ENCODE data around the gene CABLES1.

Gene CABLES1

DNA sequence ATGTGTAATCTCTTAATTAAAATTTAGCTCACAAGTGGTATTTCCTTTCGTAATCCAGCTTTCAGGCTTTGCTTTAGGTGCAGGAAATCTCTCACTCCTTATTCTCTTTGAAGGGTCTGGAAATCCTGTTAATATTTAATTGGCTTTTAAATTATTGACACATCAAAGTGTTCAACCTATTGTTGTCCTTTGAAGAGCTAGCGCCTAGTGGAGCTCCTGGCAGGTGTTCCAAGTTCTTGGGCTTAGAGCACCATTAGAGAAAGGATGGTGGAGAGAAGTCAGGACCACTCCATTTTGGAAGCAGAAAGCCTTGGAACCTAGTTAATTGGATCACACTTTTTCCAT is 92.4 kb downstream of the CABLES1 start:
- no peaks in the 10 kb centered on the region for H3K27me3 ChIP-seq (ENCODE audit: control insufficient read depth in 3 of 3, insufficient read depth in 3 of 3, low read depth in 1 of 3, low read length in 3 of 3)
- H3K27ac ChIP-seq (replicated peaks; ENCODE audit: low read length): no peak overlapping the region
- no peak overlapping the region for H4K8ac ChIP-seq (ENCODE audit: low read depth, low read length)
- no peak overlapping the region for H2BK120ac ChIP-seq (ENCODE audit: low read depth, low read length)
- H3K79me1 ChIP-seq (ENCODE audit: low read depth, low read length): no peaks in the 10 kb centered on the region
- no peak overlapping the region for H3K4ac ChIP-seq (ENCODE audit: low read length)
- H2AK5ac ChIP-seq (ENCODE audit: low read depth, low read length): no peak overlapping the region
- no peak overlapping the region for H3K14ac ChIP-seq (ENCODE audit: low read length)
- peaks cover 0 to 4% of the 10 kb centered on the region in 2 donors for H3K9me3 ChIP-seq (replicated peaks in 1 of 2; ENCODE audit: control insufficient read depth in 2 of 2, insufficient read depth in 1 of 2, low read depth in 1 of 2, low read length in 2 of 2)
- peaks cover 0 to 10% of the 10 kb centered on the region in 2 donors for H3K4me1 ChIP-seq (ENCODE audit: control insufficient read depth in 2 of 2, insufficient read depth in 1 of 2, low read depth in 1 of 2, low read length in 2 of 2)
- no peaks in the 10 kb centered on the region for H3K36me3 ChIP-seq (replicated peaks in 1 of 2; ENCODE audit: control insufficient read depth in 2 of 2, insufficient read depth in 2 of 2, low read length in 2 of 2)
- H2AFZ ChIP-seq (ENCODE audit: low read length): no peak overlapping the region
- H2BK5ac ChIP-seq (ENCODE audit: low read length): no peak overlapping the region
- no peak overlapping the region for H3K23ac ChIP-seq (ENCODE audit: low read depth, low read length, poor library complexity)
- no peak overlapping the region for H3K9ac ChIP-seq (ENCODE audit: low read depth, low read length, poor library complexity)
- no peak overlapping the region for H2BK15ac ChIP-seq (ENCODE audit: low read length)
- no peak overlapping the region for H3K4me2 ChIP-seq (ENCODE audit: insufficient read depth, low read length, poor library complexity, severe bottlenecking)
- no peak for DNase-seq (ENCODE audit: low spot score)
- WGBS, 2 donors (ENCODE audit: extremely low coverage in 2 of 2, insufficient read length in 2 of 2, insufficient replicate concordance in 1 of 2): no CpG with 5 or more reads among the region's 2 CpGs
- H4K91ac ChIP-seq (ENCODE audit: low read depth, low read length, poor library complexity): no peak overlapping the region
- H3K18ac ChIP-seq (ENCODE audit: low read length): no peak overlapping the region
- H2BK12ac ChIP-seq (ENCODE audit: low read length): no peak overlapping the region
- no peak overlapping the region for H3K4me3 ChIP-seq (ENCODE audit: low read length in 2 of 2)

DNA sequence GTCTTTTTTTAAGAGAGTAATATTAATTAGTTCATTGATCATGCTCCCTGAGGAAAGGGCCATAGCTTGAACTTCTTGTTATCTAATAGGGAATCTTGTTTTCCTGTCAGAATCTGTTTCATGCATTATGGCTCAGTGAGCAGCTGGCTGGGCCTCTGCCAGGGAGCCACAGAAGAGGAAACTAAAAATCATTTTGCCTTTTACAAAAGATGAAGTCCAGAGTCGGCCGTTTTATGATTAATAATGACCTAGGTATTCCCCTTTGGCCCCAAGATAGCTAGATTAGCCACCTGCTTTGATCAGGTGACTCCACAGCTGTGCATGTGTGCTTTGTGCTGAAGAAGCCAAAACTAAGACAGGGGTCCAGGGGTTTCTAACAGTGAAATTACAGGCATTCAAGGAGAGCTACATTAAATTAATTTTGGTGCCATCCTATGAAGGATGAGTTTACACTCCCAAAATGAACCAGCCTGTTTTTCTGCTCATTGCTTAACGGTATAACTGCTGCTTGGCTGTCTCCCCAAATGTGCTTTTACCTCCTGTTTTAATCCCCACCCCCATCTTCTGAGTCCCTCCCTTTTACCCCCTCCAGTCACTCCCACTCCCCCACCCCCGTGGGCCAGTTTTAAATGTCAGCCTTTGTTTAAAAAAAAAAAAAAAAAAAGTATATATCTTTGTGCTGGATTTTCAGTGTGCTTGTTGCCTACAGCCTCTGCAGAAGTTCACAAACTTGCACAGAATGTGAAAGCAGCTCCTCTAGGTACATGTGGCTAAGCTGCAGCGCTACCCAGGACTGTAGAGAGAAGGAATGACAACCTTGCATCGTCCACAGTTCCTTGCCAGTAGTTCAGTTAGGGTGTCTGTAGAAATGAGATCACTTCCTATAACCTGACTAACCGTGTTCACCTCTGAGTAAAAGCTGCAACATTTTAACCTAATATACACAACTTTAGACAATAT is 93.1 kb downstream of the CABLES1 start:
- H2BK15ac ChIP-seq (ENCODE audit: low read length): no peak overlapping the region
- no peak overlapping the region for H3K27ac ChIP-seq (replicated peaks; ENCODE audit: low read length)
- H3K14ac ChIP-seq (ENCODE audit: low read length): no peak overlapping the region
- no peak overlapping the region for H3K4me3 ChIP-seq (ENCODE audit: low read length in 2 of 2)
- no CpG with 5 or more reads among the region's 7 CpGs for WGBS, 2 donors (ENCODE audit: extremely low coverage in 2 of 2, insufficient read length in 2 of 2, insufficient replicate concordance in 1 of 2)
- H4K8ac ChIP-seq (ENCODE audit: low read depth, low read length): no peak overlapping the region
- no peak overlapping the region for H2AK5ac ChIP-seq (ENCODE audit: low read depth, low read length)
- H3K36me3 ChIP-seq (replicated peaks in 1 of 2; ENCODE audit: control insufficient read depth in 2 of 2, insufficient read depth in 2 of 2, low read length in 2 of 2): no peaks in the 10 kb centered on the region
- no peaks in the 10 kb centered on the region for H3K27me3 ChIP-seq (ENCODE audit: control insufficient read depth in 3 of 3, insufficient read depth in 3 of 3, low read depth in 1 of 3, low read length in 3 of 3)
- no peak overlapping the region for H4K91ac ChIP-seq (ENCODE audit: low read depth, low read length, poor library complexity)
- H2BK120ac ChIP-seq (ENCODE audit: low read depth, low read length): no peak overlapping the region
- H3K9ac ChIP-seq (ENCODE audit: low read depth, low read length, poor library complexity): no peak overlapping the region
- no peaks in the 10 kb centered on the region for H3K79me1 ChIP-seq (ENCODE audit: low read depth, low read length)
- no peak overlapping the region for H2BK5ac ChIP-seq (ENCODE audit: low read length)
- H2BK12ac ChIP-seq (ENCODE audit: low read length): no peak overlapping the region
- no peak overlapping the region for H3K18ac ChIP-seq (ENCODE audit: low read length)
- H2AFZ ChIP-seq (ENCODE audit: low read length): no peak overlapping the region
- H3K4ac ChIP-seq (ENCODE audit: low read length): no peak overlapping the region
- H3K23ac ChIP-seq (ENCODE audit: low read depth, low read length, poor library complexity): no peak overlapping the region
- H3K9me3 ChIP-seq (replicated peaks in 1 of 2; ENCODE audit: control insufficient read depth in 2 of 2, insufficient read depth in 1 of 2, low read depth in 1 of 2, low read length in 2 of 2): peaks cover 0 to 4% of the 10 kb centered on the region in 2 donors
- no peak overlapping the region for H3K4me2 ChIP-seq (ENCODE audit: insufficient read depth, low read length, poor library complexity, severe bottlenecking)
- peaks cover 0 to 10% of the 10 kb centered on the region in 2 donors for H3K4me1 ChIP-seq (ENCODE audit: control insufficient read depth in 2 of 2, insufficient read depth in 1 of 2, low read depth in 1 of 2, low read length in 2 of 2)
- DNase-seq (ENCODE audit: low spot score): no peak

DNA sequence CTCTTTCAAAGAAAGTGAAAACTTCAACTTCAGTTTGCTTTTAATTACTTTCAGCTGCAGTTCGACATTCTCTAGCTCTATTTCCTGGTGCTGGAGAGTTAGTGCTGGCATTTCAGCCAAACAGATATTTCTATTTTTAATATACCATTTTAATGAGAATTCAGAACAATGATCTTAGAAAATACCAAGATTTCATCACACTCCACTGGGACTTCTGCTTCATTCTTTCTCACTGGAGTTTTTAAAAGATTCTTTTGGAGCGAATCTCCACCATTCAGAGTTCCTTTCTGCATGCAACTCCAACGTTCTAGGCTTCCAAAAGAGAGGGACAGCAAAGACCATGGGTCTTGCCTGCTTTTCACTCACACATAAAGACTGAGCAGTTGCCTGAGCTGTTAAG is 94.2 kb downstream of the CABLES1 start:
- H3K4ac ChIP-seq (ENCODE audit: low read length): no peak overlapping the region
- H2AFZ ChIP-seq (ENCODE audit: low read length): no peak overlapping the region
- no peak overlapping the region for H3K4me3 ChIP-seq (ENCODE audit: low read length in 2 of 2)
- no peak overlapping the region for H3K18ac ChIP-seq (ENCODE audit: low read length)
- H2BK5ac ChIP-seq (ENCODE audit: low read length): no peak overlapping the region
- H3K36me3 ChIP-seq (replicated peaks in 1 of 2; ENCODE audit: control insufficient read depth in 2 of 2, insufficient read depth in 2 of 2, low read length in 2 of 2): no peaks in the 10 kb centered on the region
- DNase-seq (ENCODE audit: low spot score): no peak
- H4K8ac ChIP-seq (ENCODE audit: low read depth, low read length): no peak overlapping the region
- no peak overlapping the region for H4K91ac ChIP-seq (ENCODE audit: low read depth, low read length, poor library complexity)
- no peak overlapping the region for H3K14ac ChIP-seq (ENCODE audit: low read length)
- H3K27ac ChIP-seq (replicated peaks; ENCODE audit: low read length): no peak overlapping the region
- no peaks in the 10 kb centered on the region for H3K27me3 ChIP-seq (ENCODE audit: control insufficient read depth in 3 of 3, insufficient read depth in 3 of 3, low read depth in 1 of 3, low read length in 3 of 3)
- no peak overlapping the region for H3K23ac ChIP-seq (ENCODE audit: low read depth, low read length, poor library complexity)
- no peak overlapping the region for H2BK120ac ChIP-seq (ENCODE audit: low read depth, low read length)
- no CpG with 5 or more reads among the region's 3 CpGs for WGBS, 2 donors (ENCODE audit: extremely low coverage in 2 of 2, insufficient read length in 2 of 2, insufficient replicate concordance in 1 of 2)
- H3K79me1 ChIP-seq (ENCODE audit: low read depth, low read length): no peaks in the 10 kb centered on the region
- H2BK12ac ChIP-seq (ENCODE audit: low read length): no peak overlapping the region
- H2AK5ac ChIP-seq (ENCODE audit: low read depth, low read length): no peak overlapping the region
- no peak overlapping the region for H2BK15ac ChIP-seq (ENCODE audit: low read length)
- peaks cover 0 to 10% of the 10 kb centered on the region in 2 donors for H3K4me1 ChIP-seq (ENCODE audit: control insufficient read depth in 2 of 2, insufficient read depth in 1 of 2, low read depth in 1 of 2, low read length in 2 of 2)
- H3K4me2 ChIP-seq (ENCODE audit: insufficient read depth, low read length, poor library complexity, severe bottlenecking): no peak overlapping the region
- H3K9me3 ChIP-seq (replicated peaks in 1 of 2; ENCODE audit: control insufficient read depth in 2 of 2, insufficient read depth in 1 of 2, low read depth in 1 of 2, low read length in 2 of 2): peaks cover 0 to 4% of the 10 kb centered on the region in 2 donors
- H3K9ac ChIP-seq (ENCODE audit: low read depth, low read length, poor library complexity): no peak overlapping the region

GRCh38 chr18:23230686-23231085 is 95.4 kb downstream of the CABLES1 start:
- Histone ChIP-seq H2BK15ac (ENCODE audit: low read length) (no peak overlapping the region), H3K4me2 (ENCODE audit: insufficient read depth, low read length, poor library complexity, severe bottlenecking) (no peak overlapping the region), H2AFZ (ENCODE audit: low read length) (no peak overlapping the region), H3K9me3 (replicated peaks in 1 of 2; ENCODE audit: control insufficient read depth in 2 of 2, insufficient read depth in 1 of 2, low read depth in 1 of 2, low read length in 2 of 2) (peaks cover 0 to 4% of the 10 kb centered on the region in 2 donors), H2AK5ac (ENCODE audit: low read depth, low read length) (no peak overlapping the region), H4K91ac (ENCODE audit: low read depth, low read length, poor library complexity) (no peak overlapping the region), H3K18ac (ENCODE audit: low read length) (no peak overlapping the region), H3K4ac (ENCODE audit: low read length) (no peak overlapping the region), H3K36me3 (replicated peaks in 1 of 2; ENCODE audit: control insufficient read depth in 2 of 2, insufficient read depth in 2 of 2, low read length in 2 of 2) (no peaks in the 10 kb centered on the region), H3K9ac (ENCODE audit: low read depth, low read length, poor library complexity) (no peak overlapping the region), H2BK12ac (ENCODE audit: low read length) (no peak overlapping the region), H2BK5ac (ENCODE audit: low read length) (no peak overlapping the region), H3K14ac (ENCODE audit: low read length) (no peak overlapping the region), H3K27ac (replicated peaks; ENCODE audit: low read length) (no peak overlapping the region), H3K27me3 (ENCODE audit: control insufficient read depth in 3 of 3, insufficient read depth in 3 of 3, low read depth in 1 of 3, low read length in 3 of 3) (no peaks in the 10 kb centered on the region), H3K4me3 (ENCODE audit: low read length in 2 of 2) (no peak overlapping the region), H3K4me1 (ENCODE audit: control insufficient read depth in 2 of 2, insufficient read depth in 1 of 2, low read depth in 1 of 2, low read length in 2 of 2) (peaks cover 0 to 13% of the 10 kb centered on the region in 2 donors), H3K23ac (ENCODE audit: low read depth, low read length, poor library complexity) (no peak overlapping the region), H2BK120ac (ENCODE audit: low read depth, low read length) (no peak overlapping the region), H4K8ac (ENCODE audit: low read depth, low read length) (no peak overlapping the region), H3K79me1 (ENCODE audit: low read depth, low read length) (no peaks in the 10 kb centered on the region)
- DNase-seq (ENCODE audit: low spot score): no peak
- WGBS, 2 donors (ENCODE audit: extremely low coverage in 2 of 2, insufficient read length in 2 of 2, insufficient replicate concordance in 1 of 2): no CpG with 5 or more reads among the region's 4 CpGs

Measured in neuronal stem cell (in vitro differentiated cells).